HG02943 (cell line): ENCODE data around the gene MTG2.
"Not testable (repeated sequence)": the region's sequence is repeated elsewhere in the genome, so short reads cannot be mapped to it uniquely, and the experiment has no call there.

Experiments used
- ATAC-seq: cut with Tn5 transposase; IDR thresholded peaks from one replicate; pipeline ENCODE4 v1.9.1; 2021; ENCODE audit warnings: mild to moderate bottlenecking, low read depth, moderate library complexity; ENCODE audit not compliant: unreplicated experiment

MTG2 gene

GRCh38 chr20:62145688-62146018 is 37.2 kb upstream of the MTG2 start:
- ATAC-seq: no peak

GRCh38 chr20:62146019-62146755 is 36.6 kb upstream of the MTG2 start:
- no peak for ATAC-seq

- ATAC-seq: no peak
Observed at GRCh38 chr20:62147125-62147524, 35.7 kb upstream of the MTG2 start.

GRCh38 chr20:62147528-62147927 is 35.3 kb upstream of the MTG2 start:
- no peak for ATAC-seq

GRCh38 chr20:62148383-62148782 is 34.4 kb upstream of the MTG2 start:
- not testable (repeated sequence) for ATAC-seq

DNA sequence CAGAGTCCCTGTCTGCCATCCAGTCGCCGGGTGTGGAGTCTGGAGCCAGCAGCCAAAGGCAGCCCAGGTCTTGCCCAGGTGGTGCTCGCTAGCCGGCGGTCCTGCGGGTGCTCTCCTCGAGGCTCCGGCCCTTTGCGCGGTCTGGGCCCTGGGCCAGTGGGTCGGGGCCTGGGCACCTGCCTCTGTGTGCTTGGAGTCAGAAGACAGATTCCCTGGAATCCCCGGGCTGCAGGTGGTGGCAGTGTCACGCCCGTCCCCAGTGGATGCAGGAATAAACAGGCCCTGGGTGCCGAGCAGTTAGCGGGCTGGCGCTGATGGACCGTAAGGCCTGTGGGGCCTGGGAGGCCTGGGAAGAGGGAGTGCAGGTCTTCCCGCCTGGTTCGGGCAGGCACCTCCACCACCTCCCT is 33.9 kb upstream of the MTG2 start:
- no peak for ATAC-seq

- ATAC-seq: no peak
Observed at GRCh38 chr20:62149532-62150309, 33.1 kb upstream of the MTG2 start.

GRCh38 chr20:62150310-62150575 is 32.6 kb upstream of the MTG2 start:
- no peak for ATAC-seq

DNA sequence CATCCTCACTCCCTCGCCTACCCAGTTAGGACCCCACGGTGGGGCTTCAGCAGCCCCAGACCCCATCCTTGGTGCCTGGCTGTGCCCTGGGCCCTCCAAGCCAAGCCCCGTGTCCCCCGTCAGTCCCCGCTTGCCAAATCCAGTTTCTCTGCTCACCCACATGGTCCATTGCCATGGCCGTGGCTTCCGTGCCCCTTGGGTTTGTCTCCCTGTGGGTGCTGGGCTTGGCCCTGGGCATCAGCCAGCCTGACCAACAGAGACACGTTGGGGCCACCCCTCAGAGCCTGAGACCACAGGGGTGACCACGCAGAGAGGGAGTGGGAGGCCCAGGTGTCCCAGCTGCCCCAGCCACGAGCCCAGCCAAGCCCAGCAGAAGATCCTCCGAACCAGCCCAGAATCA is 31.6 kb upstream of the MTG2 start:
- ATAC-seq: no peak

GRCh38 chr20:62151835-62152364 is 30.9 kb upstream of the MTG2 start:
- ATAC-seq: no peak

DNA sequence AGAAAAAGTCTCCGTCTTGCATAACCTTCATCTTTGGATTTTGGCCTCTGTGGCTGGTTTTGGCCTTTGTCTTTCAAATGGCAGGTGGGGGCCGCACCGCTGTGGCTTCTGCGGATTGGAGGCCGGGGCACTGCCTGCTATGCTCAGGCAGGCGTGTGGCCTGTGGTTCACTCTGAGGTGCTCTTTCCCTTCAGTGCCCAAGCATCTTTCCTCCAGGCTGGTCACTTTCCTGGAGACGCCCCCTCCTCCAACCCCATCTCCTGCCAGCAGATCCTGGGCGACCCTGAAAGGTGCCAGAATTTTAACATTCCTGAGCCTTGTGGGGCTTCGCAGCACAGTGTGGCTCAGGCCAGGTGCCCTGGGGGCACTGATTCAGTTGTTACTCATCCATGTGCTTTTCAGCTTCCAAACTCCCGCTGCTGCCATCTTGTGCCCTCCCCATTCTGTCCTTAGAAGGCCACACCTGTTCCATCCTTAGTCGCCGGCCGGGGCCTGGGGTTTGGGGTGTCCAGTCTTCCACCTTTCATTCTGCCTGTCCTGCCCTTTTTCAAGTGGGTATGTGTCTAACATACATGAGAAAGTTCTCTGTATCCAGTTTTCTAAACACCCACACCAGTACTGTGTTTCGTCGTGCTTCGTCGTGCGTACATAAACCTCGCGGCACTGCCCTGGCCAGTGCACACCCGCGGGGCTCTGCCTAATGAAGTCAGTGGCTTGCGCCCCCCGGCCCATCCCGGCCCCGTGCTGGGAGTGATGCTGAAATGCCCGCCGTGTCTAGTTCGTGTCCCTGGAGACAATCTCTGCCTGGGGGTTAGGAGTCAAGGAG is 27.2 kb upstream of the MTG2 start:
- ATAC-seq: no peak

DNA sequence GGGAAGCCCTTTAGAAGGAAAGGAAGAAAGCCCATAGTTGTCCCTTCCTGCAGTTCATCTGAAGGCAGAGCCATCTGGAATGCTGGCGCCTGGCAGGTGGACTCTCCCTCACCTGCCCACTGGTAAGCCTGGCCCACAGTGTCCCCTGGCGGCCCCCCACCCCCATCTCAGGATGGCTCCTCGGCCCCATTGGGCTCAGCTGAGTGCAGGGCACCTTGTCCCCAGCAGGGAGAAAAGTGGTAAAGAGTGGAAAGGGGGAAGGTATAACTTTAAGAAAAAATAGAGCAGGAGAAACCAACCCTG is 26.6 kb upstream of the MTG2 start:
- no peak for ATAC-seq

DNA sequence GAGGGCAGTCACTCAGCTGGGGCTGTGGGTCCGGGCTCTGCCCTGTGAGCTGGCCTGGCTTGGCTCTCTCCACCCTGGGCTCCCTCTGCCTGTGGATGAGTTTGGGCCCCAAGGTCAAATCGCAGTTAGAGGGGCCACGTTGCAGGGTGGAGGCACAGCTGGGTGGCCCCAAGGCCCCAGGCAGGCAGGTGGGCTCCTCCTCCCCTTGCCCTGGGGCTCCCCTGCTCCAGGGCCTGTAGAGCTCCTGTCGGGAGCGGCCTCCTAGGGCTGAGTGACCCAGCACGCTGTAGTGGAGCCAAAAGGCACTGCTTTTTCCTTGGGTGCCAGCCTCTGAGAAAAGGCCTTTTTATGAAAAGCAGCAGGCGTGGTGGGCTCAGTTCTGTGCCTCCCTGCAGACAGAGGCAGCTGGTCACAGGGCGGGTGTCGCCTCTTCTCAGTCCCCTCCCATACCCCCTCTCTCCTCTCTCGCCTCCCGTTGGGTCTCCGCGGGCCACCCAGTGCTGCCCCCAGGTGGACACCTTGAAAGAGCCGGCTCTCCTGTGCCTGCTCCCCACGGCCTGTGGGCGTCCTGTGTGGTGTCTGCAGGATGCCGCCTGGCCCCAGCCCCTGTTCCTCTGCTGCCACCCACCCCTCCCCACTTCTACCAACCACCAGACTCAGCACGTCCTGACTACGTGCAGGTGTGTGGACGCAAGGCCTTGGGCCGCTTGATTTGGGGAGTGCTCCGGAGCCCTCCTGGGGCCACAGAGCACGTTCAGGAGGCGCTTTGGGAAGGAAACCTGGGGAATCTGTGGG is 26.0 kb upstream of the MTG2 start:
- no peak for ATAC-seq

- ATAC-seq: no peak
Observed at GRCh38 chr20:62157387-62158087, 25.3 kb upstream of the MTG2 start.

DNA sequence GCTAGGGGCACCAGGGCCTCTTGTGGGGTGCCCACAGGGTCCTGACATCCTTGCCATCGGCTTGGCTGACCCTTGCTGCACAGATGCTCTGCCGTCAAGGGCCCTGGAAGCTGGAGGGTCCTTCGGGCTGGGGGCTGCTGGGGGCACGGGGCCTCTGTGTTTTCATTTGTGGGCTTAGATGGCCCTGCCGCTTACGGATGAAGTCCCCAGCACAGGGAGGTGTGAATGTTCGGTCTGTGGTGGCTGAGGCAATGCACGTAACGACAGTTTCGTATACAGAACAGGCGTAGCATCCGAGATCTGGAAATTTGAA is 24.8 kb upstream of the MTG2 start:
- no peak for ATAC-seq

DNA sequence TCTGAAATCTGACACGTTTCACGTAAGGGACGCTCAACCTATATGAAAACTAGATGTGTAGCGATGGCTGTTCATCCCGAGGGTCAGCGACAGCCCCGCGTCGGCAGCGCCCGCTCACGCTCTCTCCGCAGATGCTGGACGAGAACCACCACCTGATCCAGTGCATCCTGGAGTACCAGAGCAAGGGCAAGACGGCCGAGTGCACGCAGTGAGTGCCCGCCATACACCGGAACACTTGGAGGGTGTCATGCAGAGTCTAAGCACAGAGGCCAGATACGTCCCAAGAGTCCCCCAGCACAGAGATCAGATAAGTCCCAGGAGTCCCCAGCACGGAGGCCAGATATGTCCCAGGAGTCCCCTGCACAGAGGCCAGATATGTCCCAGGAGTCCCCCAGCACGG is 24.3 kb upstream of the MTG2 start:
- no peak for ATAC-seq

DNA sequence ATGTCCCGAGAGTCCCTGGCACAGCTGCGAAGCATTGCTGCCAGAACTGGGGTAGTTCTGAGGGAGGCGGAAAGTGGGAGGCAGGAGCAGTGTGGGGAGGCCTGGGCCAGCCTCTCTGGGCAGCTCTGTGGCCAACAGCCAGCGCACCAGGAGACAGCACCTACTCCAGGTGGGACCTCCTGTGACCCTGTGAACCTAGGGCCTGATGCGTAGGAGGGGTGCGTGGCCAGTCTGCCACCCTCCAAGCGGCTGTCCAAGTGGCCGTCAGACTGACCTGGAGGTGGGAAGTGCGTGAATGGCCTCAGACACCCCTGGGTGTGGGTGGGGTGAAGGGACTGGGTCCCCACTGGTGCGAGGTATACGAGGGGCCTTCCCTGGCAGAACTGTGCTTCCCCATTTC is 23.8 kb upstream of the MTG2 start:
- no peak for ATAC-seq

DNA sequence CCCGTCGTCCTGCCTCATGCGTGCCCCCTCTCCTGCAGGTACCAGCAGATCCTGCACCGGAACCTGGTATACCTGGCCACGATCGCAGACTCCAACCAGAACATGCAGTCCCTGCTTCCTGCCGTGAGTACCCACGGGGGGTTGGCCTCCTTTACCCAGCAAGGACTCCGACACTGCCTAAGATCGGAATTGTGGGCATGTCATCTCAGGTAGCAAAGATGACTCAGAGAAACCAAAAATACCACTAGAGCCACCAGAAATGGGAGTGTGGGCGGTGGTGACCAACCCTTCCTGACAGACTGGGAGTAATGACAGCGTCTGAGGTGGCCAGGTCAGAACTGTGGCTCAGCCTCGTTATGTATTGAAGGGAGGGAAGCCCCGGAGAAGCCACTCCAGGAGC is 23.0 kb upstream of the MTG2 start:
- no peak for ATAC-seq

- no peak for ATAC-seq
Observed at GRCh38 chr20:62160253-62160652, 22.6 kb upstream of the MTG2 start.

GRCh38 chr20:62160876-62161275 is 22.0 kb upstream of the MTG2 start:
- no peak for ATAC-seq
